ENCODE measurements around the gene ATG2B.

The ATG2B gene

GRCh38 chr14:96297000-96297399 is 66.1 kb downstream of the ATG2B start:
- TF ChIP-seq CTCF (IDR thresholded peaks at IDR 0.05; ENCODE audit: low read depth, low read length) = no peak
- H3K4me3 ChIP-seq (ENCODE audit: low read depth, low read length) = no peak overlapping the region

- no peak for TF ChIP-seq CTCF (IDR thresholded peaks at IDR 0.05; ENCODE audit: low read depth, low read length)
- no peak overlapping the region for H3K4me3 ChIP-seq (ENCODE audit: low read depth, low read length)
These were observed 68.9 kb downstream of the ATG2B start for GRCh38 chr14:96294246-96294645.

- H3K4me3 ChIP-seq (ENCODE audit: low read depth, low read length) = no peak overlapping the region
- TF ChIP-seq CTCF (IDR thresholded peaks at IDR 0.05; ENCODE audit: low read depth, low read length) = no peak
These were observed 75.3 kb downstream of the ATG2B start for GRCh38 chr14:96287856-96288255.

GRCh38 chr14:96286251-96286650 is 76.9 kb downstream of the ATG2B start:
- TF ChIP-seq CTCF (IDR thresholded peaks at IDR 0.05; ENCODE audit: low read depth, low read length) = no peak
- no peak overlapping the region for H3K4me3 ChIP-seq (ENCODE audit: low read depth, low read length)

GRCh38 chr14:96285667-96286066 is 77.5 kb downstream of the ATG2B start:
- TF ChIP-seq CTCF (IDR thresholded peaks at IDR 0.05; ENCODE audit: low read depth, low read length) = no peak

GRCh38 chr14:96284430-96284829 is 78.7 kb downstream of the ATG2B start:
- no peak for TF ChIP-seq CTCF (IDR thresholded peaks at IDR 0.05; ENCODE audit: low read depth, low read length)
- H3K4me3 ChIP-seq (ENCODE audit: low read depth, low read length) = no peak overlapping the region

More at GRCh38 chr14:96285667-96286066, 77.5 kb downstream of the ATG2B start:
- peak overlapping the region; percentile 2; the same call in 1 of the 2 replicates for H3K4me3 ChIP-seq (ENCODE audit: low read depth, low read length)

GRCh38 chr14:96284008-96284407 is 79.1 kb downstream of the ATG2B start:
- no peak overlapping the region for H3K4me3 ChIP-seq (ENCODE audit: low read depth, low read length)
- no peak for TF ChIP-seq CTCF (IDR thresholded peaks at IDR 0.05; ENCODE audit: low read depth, low read length)

Data from WI38 (cell line).